Heart left ventricle (tissue), 16 donors: Measurements from ENCODE around the gene FAM89A. TPM values are rescaled to one million over a fixed set of nuclear protein-coding genes. Genes with fewer than 3 reads are reported as not detected.
A peak's percentile ranks its signal among the peaks of the same experiment; 100 is the strongest.

Experiments
- ATAC-seq, 4 donors: fragments of 200-7000 bp; cut with Tn5 transposase; one replicate each; pipeline ENCODE4 v1.9.1; 2020 to 2022; ENCODE audit warnings: moderate library complexity in 4 of 4, mild to moderate bottlenecking in 3 of 4, moderate number of reproducible peaks in 1 of 4
- DNase-seq, 5 donors: peaks; one replicate each; pipeline ENCODE4 v3.0.0-alpha.2; 2020
- H3K27ac ChIP-seq, 12 donors: fragments of 200-600 bp; sonication (generic) in 4 of 12; one replicate each; pipeline versions ENCODE4 v1.5.0 to v1.8.0; 2016 to 2022; ENCODE audit warnings: mild to moderate bottlenecking in 2 of 12
- H3K27me3 ChIP-seq, 9 donors: fragments of 200-600 bp; sonication (generic) in 2 of 9; one replicate each; pipeline versions ENCODE4 v1.5.1 to v1.8.0; 2016 to 2022; ENCODE audit warnings: mild to moderate bottlenecking in 3 of 9
- H3K36me3 ChIP-seq, 9 donors: fragments of 200-600 bp; sonication (generic) in 2 of 9; one replicate each; pipeline versions ENCODE4 v1.5.0 to v1.8.0; 2018 to 2022; ENCODE audit warnings: mild to moderate bottlenecking in 2 of 9
- H3K4me1 ChIP-seq, 12 donors: fragments of 200-600 bp; sonication (generic) in 4 of 12; one replicate each; pipeline versions ENCODE4 v1.5.0 to v1.8.0; 2016 to 2022; ENCODE audit warnings: mild to moderate bottlenecking in 3 of 12
- H3K4me3 ChIP-seq, 12 donors: fragments of 200-600 bp; sonication (generic) in 4 of 12; one replicate each; pipeline versions ENCODE4 v1.5.0 to v1.8.0; 2017 to 2022; ENCODE audit warnings: mild to moderate bottlenecking in 9 of 12, moderate library complexity in 4 of 12
- H3K9me3 ChIP-seq, 12 donors: fragments of 200-600 bp; sonication (generic) in 4 of 12; one replicate each; pipeline versions ENCODE4 v1.5.0 to v1.8.0; 2016 to 2022; ENCODE audit warnings: mild to moderate bottlenecking in 1 of 12
- CTCF ChIP-seq, 12 donors: fragments of 200-600 bp; sonication (generic) in 4 of 12; IDR thresholded peaks; one replicate each; pipeline versions ENCODE4 v1.5.0 to v1.8.0; 2018 to 2022; ENCODE audit warnings: antibody characterized with exemption in 12 of 12, mild to moderate bottlenecking in 5 of 12
- POLR2A ChIP-seq, 2 donors: fragments of 450-650 bp; IDR thresholded peaks; one replicate each; pipeline ENCODE4 v1.6.1; 2017; ENCODE audit warnings: antibody characterized with exemption in 2 of 2, mild to moderate bottlenecking in 2 of 2, moderate library complexity in 2 of 2
- WGBS, 4 donors: extraction: QIAGEN DNeasy Blood & Tissue Kit in 2 of 4; methylation state at CpG; one replicate each; pipeline versions ENCODE4 v1.1.5 to v1.1.7; 2013 to 2018; 5-methylcytosine and 5-hydroxymethylcytosine counted together
- intact Hi-C, 10 donors: fragments of 100-400 bp; cut with DNase I; formaldehyde crosslinking; loops; one replicate each; pipeline versions ENCODE4 v1.11.1 to v1.14.2; 2022
- polyA plus RNA-seq, 2 donors: library from polyadenylated mRNA; stranded (reverse); fragments of 200-250 nt; gene quantifications; one replicate each; pipeline ENCODE4 v1.2.3, GENCODE V29; 2013
- total RNA-seq, 9 donors: library from RNA; depleted of rRNA in 2 of 9; stranded (reverse); fragments of >200 nt in 2 of 9; fragmentation: NEBNext Ultra II Directional in 3 of 9; extraction: Animal tissue kit (Norgen Biotek cat#: 25700) in 3 of 9; gene quantifications; one replicate each; pipeline versions ENCODE4 v1.1.0 to v1.2.4, GENCODE V29; 2016 to 2023
- donor health status: ischemic (EF 13 %, LVEDD 7.1; RV severe dilation, severe dysfunction).
- donor health status: healthy with polysubstance abuse.
- donor health status: DM: no; HTN: yes; CAD: no.
- donor health status: DM: no; HTN: no; CAD: no.
- donor health status: ischemic (EF 25% LVEDD 6.9; RV normal size, moderate dysfunction).
- donor health status: ischemic (EF 25% LVEDD 5.7; RV mildly dilated, moderate dysfunction).
- donor health status: healthy.
- donor health status: DM: yes; HTN: yes; CAD: no.
- donor health status: ischemic (EF 35%, LVEDD 5.7; RV mildly dilated, moderate dysfunction).
- donor health status: nonischemic (EF 11% LVEDD 7.7; RV severe dilation, severe dysfunction).
- donor health status: DM: yes; HTN: yes; CAD: no.
- donor health status: PGD.
- donor health status: ischemic (EF 29% LVEDD 5.4; RV normal size, mild dysfunction).
- donor health status: nonischemic (EF 23%, LVEDD 6.1; RV moderate dilation, normal function).

The FAM89A gene
- total and polyA plus RNA-seq, 11 donors = 3.8 to 11.5 (median 6.0) TPM

GRCh38 chr1:231058416-231059109, 18.5 kb upstream of the FAM89A start:
- no peak overlapping the region for H3K27ac ChIP-seq
- peaks cover 0 to 25% (median 5%) of the 10 kb centered on the region in 12 donors for H3K4me1 ChIP-seq
- intact Hi-C loops = no loop called here

GRCh38 chr1:231057410-231057809, 17.4 kb upstream of the FAM89A start:
- Histone ChIP-seq H3K36me3 (no peaks in the 10 kb centered on the region), H3K4me1 (peaks cover 0 to 27% (median 13%) of the 10 kb centered on the region in 12 donors), H3K4me3 (no peak overlapping the region), H3K9me3 (peaks cover 0 to 11% (median 0%) of the 10 kb centered on the region in 12 donors), H3K27ac (no peak overlapping the region), H3K27me3 (peaks cover 0 to 4% (median 0%) of the 10 kb centered on the region in 9 donors)
- no peak for ATAC-seq
- WGBS, 4 donors = 70 to 82% (median 78%) methylated on average over 3 of the region's 3 CpGs
- intact Hi-C loops = no loop called here
- TF ChIP-seq POLR2A (IDR thresholded peaks at IDR 0.05) = no peak
- DNase-seq = no peak

More at GRCh38 chr1:231058416-231059109, 18.5 kb upstream of the FAM89A start:
- ATAC-seq = no peak
- no peak for DNase-seq
- Histone ChIP-seq H3K36me3 (no peaks in the 10 kb centered on the region), H3K9me3 (peaks cover 0 to 11% (median 0%) of the 10 kb centered on the region in 12 donors), H3K4me3 (no peak overlapping the region), H3K27me3 (peaks cover 0 to 4% (median 0%) of the 10 kb centered on the region in 9 donors)
- TF ChIP-seq CTCF (IDR thresholded peaks at IDR 0.05) (no peak), POLR2A (IDR thresholded peaks at IDR 0.05) (no peak)
- whole genome bisulfite sequencing, 4 donors = 46 to 58% (median 54%) methylated on average over 8 of the region's 8 CpGs

DNA sequence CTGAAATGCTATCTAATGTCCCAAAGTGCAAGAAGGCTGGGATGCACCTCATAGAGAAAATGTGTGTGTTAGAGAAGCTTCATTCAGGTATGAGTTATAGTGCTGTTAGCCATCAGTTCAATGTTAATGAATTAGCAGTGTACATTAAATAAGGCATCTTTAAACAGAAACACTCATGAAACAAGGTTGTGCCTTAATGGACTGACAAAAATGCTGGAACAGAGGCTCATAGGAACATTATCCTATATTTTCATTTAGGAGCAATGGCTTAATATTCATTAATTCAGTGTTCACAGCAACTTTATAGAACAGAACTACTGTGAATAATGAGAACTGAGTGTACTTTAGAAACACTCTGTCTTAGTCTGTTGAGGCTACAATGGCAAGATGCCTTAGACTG, 15.2 kb upstream of the FAM89A start:
- ATAC-seq = no peak

GRCh38 chr1:231053493-231054162, 13.6 kb upstream of the FAM89A start:
- Histone ChIP-seq H3K4me3 (peak overlapping the region in 6 of 12 donors; percentile 1 to 34 (median 20)), H3K4me1 (peaks cover 0 to 17% (median 12%) of the 10 kb centered on the region in 12 donors), H3K9me3 (peaks cover 0 to 11% (median 0%) of the 10 kb centered on the region in 12 donors), H3K36me3 (no peaks in the 10 kb centered on the region), H3K27me3 (no peaks in the 10 kb centered on the region), H3K27ac (peak overlapping the region in 6 of 12 donors; percentile 6 to 75 (median 33))
- peak; percentile 32 to 77 (median 56) for ATAC-seq
- TF ChIP-seq POLR2A (IDR thresholded peaks at IDR 0.05) (no peak), CTCF (IDR thresholded peaks at IDR 0.05) (no peak)
- 16 to 31% (median 17%) methylated on average over 7 of the region's 7 CpGs for WGBS, 4 donors
- peak in 4 of 5 donors; percentile 32 to 53 (median 36) for DNase-seq
- intact Hi-C loops = no loop called here

More for the DNA sequence above, 15.2 kb upstream of the FAM89A start:
- peaks cover 0 to 11% (median 0%) of the 10 kb centered on the region in 12 donors for H3K9me3 ChIP-seq
- intact Hi-C loops = no loop called here
- no peak overlapping the region for H3K4me3 ChIP-seq
- TF ChIP-seq CTCF (IDR thresholded peaks at IDR 0.05) (no peak), POLR2A (IDR thresholded peaks at IDR 0.05) (no peak)
- H3K27me3 ChIP-seq = no peaks in the 10 kb centered on the region
- no peak overlapping the region for H3K27ac ChIP-seq
- DNase-seq = no peak
- peaks cover 0 to 17% (median 13%) of the 10 kb centered on the region in 12 donors for H3K4me1 ChIP-seq
- H3K36me3 ChIP-seq = no peaks in the 10 kb centered on the region
